Suprapubic skin (tissue), 4 donors: Measurements from ENCODE around the gene SPPL2A. TPM values are rescaled to one million over a fixed set of nuclear protein-coding genes. Genes with fewer than 3 reads are reported as not detected.

Source experiments
- DNase-seq, 2 donors: peaks; one replicate each; pipeline ENCODE4 v3.0.0-alpha.2; 2019; ENCODE audit warnings: low spot score in 2 of 2
- H3K27ac ChIP-seq: fragments of 200-600 bp; sonication (generic); one replicate; pipeline ENCODE4 v1.5.1; 2019
- H3K27me3 ChIP-seq: fragments of 200-600 bp; sonication (generic); one replicate; pipeline ENCODE4 v1.5.1; 2019
- H3K36me3 ChIP-seq: fragments of 200-600 bp; sonication (generic); one replicate; pipeline ENCODE4 v1.5.1; 2019
- H3K4me1 ChIP-seq: fragments of 200-600 bp; sonication (generic); one replicate; pipeline ENCODE4 v1.5.1; 2019
- H3K4me3 ChIP-seq: fragments of 200-600 bp; sonication (generic); one replicate; pipeline ENCODE4 v1.5.1; 2019; ENCODE audit warnings: mild to moderate bottlenecking
- H3K9me3 ChIP-seq: fragments of 200-600 bp; sonication (generic); one replicate; pipeline ENCODE4 v1.5.1; 2019
- EP300 ChIP-seq: sonication (generic); formaldehyde crosslinking; IDR thresholded peaks from one replicate; pipeline ENCODE4 v1.6.1; 2017; ENCODE audit warnings: antibody characterized with exemption
- POLR2A ChIP-seq, 2 donors: fragments of 450-650 bp; IDR thresholded peaks; one replicate each; pipeline ENCODE4 v1.6.1; 2017; ENCODE audit warnings: antibody characterized with exemption in 2 of 2, mild to moderate bottlenecking in 2 of 2, moderate library complexity in 2 of 2
- POLR2AphosphoS5 ChIP-seq, 3 donors: sonication (generic); formaldehyde crosslinking; IDR thresholded peaks; one replicate each; pipeline ENCODE4 v1.6.1; 2017; ENCODE audit warnings: antibody characterized with exemption in 3 of 3
- WGBS: methylation state at CpG from one replicate; pipeline ENCODE4 v1.1.5; 2018; 5-methylcytosine and 5-hydroxymethylcytosine counted together
- total RNA-seq, 4 donors: library from RNA; depleted of rRNA; stranded (reverse); fragments of >200 nt; gene quantifications; one replicate each; pipeline ENCODE4 v1.1.0, GENCODE V29; 2016
- TF ChIP-seq, protein P1 (sequence below), 2 donors: fragments of 200-600 bp in 1 of 2; fragments of 450-650 bp in 1 of 2; sonication (generic) in 1 of 2; IDR thresholded peaks; one replicate each; pipeline ENCODE4 v1.5.1; 2016 to 2019; ENCODE audit warnings: antibody characterized with exemption in 2 of 2, mild to moderate bottlenecking in 1 of 2, moderate library complexity in 1 of 2

The SPPL2A gene
- total RNA-seq, 4 donors from 2014 or later = 156 to 228 (median 186) TPM

DNA sequence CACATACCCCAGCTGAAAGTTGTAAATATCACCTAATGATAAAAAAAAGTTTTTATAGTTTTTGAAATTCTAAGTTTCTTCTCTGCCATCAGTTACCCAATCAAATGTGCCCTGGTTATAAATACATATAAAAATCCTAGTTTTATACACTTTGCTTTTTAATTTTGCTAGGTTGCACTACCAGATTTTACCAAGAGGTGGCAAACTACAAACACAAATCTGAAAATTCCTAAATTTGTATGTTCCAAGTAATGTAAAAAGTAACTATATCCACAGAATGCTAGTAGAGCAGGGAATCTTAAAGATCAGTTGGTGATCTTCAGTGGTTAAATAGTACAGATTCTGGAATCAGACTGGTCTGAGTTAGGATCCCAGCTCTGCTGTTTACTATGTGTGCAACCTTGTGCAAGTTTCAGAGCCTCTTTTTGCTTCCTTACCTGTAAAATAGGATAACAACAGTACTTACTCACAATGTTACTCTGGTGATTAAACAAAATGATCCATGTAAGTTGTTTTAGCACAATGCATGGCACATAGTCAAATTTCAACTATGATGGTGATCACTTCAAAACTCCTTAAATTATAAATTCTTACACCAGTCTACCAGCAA is 89.9 kb downstream of the SPPL2A start:
- Histone ChIP-seq H3K4me3 (no peak overlapping the region), H3K4me1 (peaks cover 17% of the 10 kb centered on the region), H3K36me3 (peaks cover 5% of the 10 kb centered on the region), H3K27me3 (no peaks in the 10 kb centered on the region), H3K27ac (no peak overlapping the region), H3K9me3 (no peaks in the 10 kb centered on the region)
- TF ChIP-seq, protein P1, sequence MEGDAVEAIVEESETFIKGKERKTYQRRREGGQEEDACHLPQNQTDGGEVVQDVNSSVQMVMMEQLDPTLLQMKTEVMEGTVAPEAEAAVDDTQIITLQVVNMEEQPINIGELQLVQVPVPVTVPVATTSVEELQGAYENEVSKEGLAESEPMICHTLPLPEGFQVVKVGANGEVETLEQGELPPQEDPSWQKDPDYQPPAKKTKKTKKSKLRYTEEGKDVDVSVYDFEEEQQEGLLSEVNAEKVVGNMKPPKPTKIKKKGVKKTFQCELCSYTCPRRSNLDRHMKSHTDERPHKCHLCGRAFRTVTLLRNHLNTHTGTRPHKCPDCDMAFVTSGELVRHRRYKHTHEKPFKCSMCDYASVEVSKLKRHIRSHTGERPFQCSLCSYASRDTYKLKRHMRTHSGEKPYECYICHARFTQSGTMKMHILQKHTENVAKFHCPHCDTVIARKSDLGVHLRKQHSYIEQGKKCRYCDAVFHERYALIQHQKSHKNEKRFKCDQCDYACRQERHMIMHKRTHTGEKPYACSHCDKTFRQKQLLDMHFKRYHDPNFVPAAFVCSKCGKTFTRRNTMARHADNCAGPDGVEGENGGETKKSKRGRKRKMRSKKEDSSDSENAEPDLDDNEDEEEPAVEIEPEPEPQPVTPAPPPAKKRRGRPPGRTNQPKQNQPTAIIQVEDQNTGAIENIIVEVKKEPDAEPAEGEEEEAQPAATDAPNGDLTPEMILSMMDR (IDR thresholded peaks at IDR 0.05) = peak; percentile 49 to 73
- TF ChIP-seq POLR2AphosphoS5 (IDR thresholded peaks at IDR 0.05) = no peak
- no peak for DNase-seq

DNA sequence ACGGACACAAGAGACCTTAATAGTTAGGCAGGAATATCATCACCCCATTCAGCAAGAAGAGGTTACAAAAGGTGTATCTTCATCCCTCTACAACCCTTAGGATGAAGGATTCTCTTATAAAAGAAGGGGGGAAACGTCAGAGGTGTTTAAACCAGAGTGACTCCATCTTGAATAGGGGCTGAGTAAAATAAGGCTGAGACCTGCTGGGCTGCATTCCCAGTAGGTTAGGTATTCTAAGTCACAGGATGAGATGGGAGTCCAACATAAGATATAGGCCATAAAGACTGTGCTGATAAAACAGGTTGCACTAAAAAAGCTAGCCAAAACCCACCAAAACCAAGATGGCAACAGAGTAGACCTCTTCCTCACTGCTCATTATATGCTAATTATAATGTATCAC is 95.4 kb downstream of the SPPL2A start:
- no peaks in the 10 kb centered on the region for H3K27me3 ChIP-seq
- H3K4me1 ChIP-seq = peaks cover 17% of the 10 kb centered on the region
- 76% methylated on average over 2 of the region's 2 CpGs for WGBS
- H3K27ac ChIP-seq = no peak overlapping the region
- TF ChIP-seq, protein P1 (IDR thresholded peaks at IDR 0.05) = no peak
- no peak for TF ChIP-seq EP300
- H3K4me3 ChIP-seq = no peak overlapping the region
- H3K36me3 ChIP-seq = peaks cover 5% of the 10 kb centered on the region
- no peak for DNase-seq
- no peaks in the 10 kb centered on the region for H3K9me3 ChIP-seq

DNA sequence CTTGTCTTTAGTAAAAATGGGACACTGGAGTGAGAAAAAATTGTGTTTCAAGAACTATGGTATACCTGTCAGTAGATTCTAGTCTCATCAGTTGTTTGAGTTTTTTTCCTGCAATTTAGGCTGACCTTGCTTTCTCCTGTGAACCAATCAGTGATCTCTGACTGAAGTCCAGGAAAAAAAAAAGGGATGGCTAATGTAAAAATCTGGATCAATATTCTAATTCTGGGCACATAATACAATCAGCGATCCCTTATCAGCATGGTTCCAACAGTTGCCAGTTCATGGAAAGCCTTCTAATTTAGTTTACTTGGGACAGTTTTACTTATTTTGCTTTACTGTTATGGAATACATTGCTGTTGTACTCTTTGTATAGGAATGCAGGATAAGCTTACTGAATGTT is 95.9 kb downstream of the SPPL2A start:
- Histone ChIP-seq H3K9me3 (no peaks in the 10 kb centered on the region), H3K36me3 (peaks cover 8% of the 10 kb centered on the region), H3K4me3 (no peak overlapping the region), H3K27me3 (no peaks in the 10 kb centered on the region), H3K27ac (no peak overlapping the region), H3K4me1 (peaks cover 17% of the 10 kb centered on the region)
- no peak for DNase-seq
- no peak for TF ChIP-seq POLR2A (IDR thresholded peaks at IDR 0.05)
- TF ChIP-seq, protein P1 (IDR thresholded peaks at IDR 0.05) = no peak
- no peak for TF ChIP-seq POLR2AphosphoS5 (IDR thresholded peaks at IDR 0.05)
- no peak for TF ChIP-seq EP300
- 98% methylated on average over 1 of the region's 1 CpG for WGBS

DNA sequence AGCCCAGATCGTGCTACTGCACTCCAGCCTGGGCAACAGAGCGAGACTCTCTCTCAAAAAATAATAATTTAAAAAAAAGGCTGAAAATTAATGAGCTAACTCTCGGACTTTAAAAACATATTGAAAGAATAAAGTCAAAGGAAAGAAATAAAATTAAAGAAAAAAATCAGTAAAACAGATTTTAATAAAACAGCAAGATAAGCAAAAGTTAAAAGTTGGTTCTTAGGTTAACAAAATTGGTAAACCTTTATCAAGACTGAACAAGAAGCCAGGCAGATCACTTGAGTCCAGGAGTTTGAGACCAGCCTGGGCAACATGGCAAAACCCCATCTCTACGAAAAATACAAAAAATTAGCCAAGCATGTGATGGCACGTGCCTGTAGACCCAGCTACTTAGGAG is 99.6 kb downstream of the SPPL2A start:
- Histone ChIP-seq H3K27me3 (no peaks in the 10 kb centered on the region), H3K4me1 (peaks cover 10% of the 10 kb centered on the region), H3K36me3 (peaks cover 14% of the 10 kb centered on the region), H3K9me3 (no peaks in the 10 kb centered on the region), H3K4me3 (no peak overlapping the region), H3K27ac (no peak overlapping the region)
- no peak for DNase-seq
- TF ChIP-seq POLR2A (IDR thresholded peaks at IDR 0.05) (no peak), POLR2AphosphoS5 (IDR thresholded peaks at IDR 0.05) (no peak), EP300 (no peak)
- TF ChIP-seq, protein P1 (IDR thresholded peaks at IDR 0.05) = no peak
- 80% methylated on average over 5 of the region's 5 CpGs for WGBS

DNA sequence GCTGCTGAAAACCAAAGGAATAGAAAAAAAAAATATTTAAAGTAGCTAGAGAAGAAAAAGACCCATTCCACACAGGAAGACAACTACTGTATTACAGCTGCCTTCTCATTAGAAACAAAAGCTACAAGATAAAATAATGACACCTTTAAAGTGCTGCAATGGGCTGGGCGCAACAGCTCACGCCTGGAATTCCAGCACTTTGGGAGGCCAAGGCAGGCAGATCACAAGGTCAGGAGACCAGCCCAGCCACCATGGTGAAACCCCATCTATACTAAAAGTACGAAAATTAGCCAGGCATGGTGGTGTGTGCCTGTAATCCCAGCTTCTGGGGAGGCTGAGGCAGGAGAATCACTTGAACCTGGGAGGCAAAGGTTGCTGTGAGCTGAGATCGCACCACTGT is 110.0 kb downstream of the SPPL2A start:
- Histone ChIP-seq H3K27me3 (no peaks in the 10 kb centered on the region), H3K9me3 (no peaks in the 10 kb centered on the region), H3K27ac (no peak overlapping the region), H3K4me1 (no peaks in the 10 kb centered on the region), H3K36me3 (peaks cover 65% of the 10 kb centered on the region), H3K4me3 (no peak overlapping the region)
- TF ChIP-seq EP300 = no peak
- WGBS = 91% methylated on average over 4 of the region's 4 CpGs
- DNase-seq = no peak

DNA sequence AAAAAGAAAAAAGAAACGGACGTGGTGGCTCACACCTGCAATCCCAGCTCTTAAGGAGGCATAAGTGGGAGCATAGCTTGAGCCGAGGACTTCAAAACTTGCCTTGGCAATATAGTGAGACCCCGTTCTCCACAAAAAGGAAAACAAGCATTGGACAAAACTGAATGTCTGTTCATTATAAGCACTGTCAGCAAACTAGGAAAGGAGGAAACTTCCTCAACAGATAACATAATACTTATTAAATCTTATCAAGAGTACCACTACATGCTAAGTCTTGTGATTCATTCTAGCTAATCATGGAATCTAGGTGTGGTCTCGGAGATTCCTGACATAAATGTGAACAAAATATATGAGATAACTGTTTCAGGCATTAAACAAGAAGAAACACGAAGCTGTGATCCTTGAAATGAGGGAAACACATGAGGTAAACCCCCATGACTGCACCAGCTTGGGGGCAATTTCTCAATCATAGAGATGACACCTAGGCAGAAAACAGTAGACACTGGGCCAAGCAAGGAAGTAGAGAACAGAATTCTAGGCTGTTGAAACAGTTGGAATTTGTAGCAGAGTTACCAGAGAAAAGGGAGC is 112.3 kb downstream of the SPPL2A start:
- Histone ChIP-seq H3K9me3 (no peaks in the 10 kb centered on the region), H3K4me1 (no peaks in the 10 kb centered on the region), H3K27me3 (no peaks in the 10 kb centered on the region), H3K27ac (peak overlapping the region; percentile 10), H3K36me3 (peaks cover 66% of the 10 kb centered on the region), H3K4me3 (no peak overlapping the region)
- no peak for DNase-seq
- TF ChIP-seq, protein P1 (IDR thresholded peaks at IDR 0.05) = no peak
- TF ChIP-seq POLR2AphosphoS5 (IDR thresholded peaks at IDR 0.05) (no peak), EP300 (no peak), POLR2A (IDR thresholded peaks at IDR 0.05) (no peak)
- WGBS = 36% methylated on average over 6 of the region's 6 CpGs
